Aorta (tissue), 5 donors: Measurements from ENCODE around the gene CDC45. TPM values are rescaled to one million over a fixed set of nuclear protein-coding genes. Genes with fewer than 3 reads are reported as not detected.
A peak's percentile ranks its signal among the peaks of the same experiment; 100 is the strongest.

Experiments used
- ATAC-seq: fragments of 200-7000 bp; cut with Tn5 transposase; one replicate; pipeline ENCODE4 v1.9.1; 2022; ENCODE audit warnings: moderate library complexity; ENCODE audit not compliant: low FRiP score
- DNase-seq, 2 donors: peaks; one replicate each; pipeline ENCODE4 v3.0.0-alpha.2; 2020
- H3K27ac ChIP-seq, 2 donors: one replicate each; pipeline ENCODE4 v1.5.1; 2013; ENCODE audit warnings: low read length in 2 of 2, mild to moderate bottlenecking in 2 of 2, moderate library complexity in 2 of 2, control low read depth in 1 of 2, inconsistent platforms in 1 of 2, low read depth in 1 of 2
- H3K27me3 ChIP-seq, 2 donors: one replicate each; pipeline ENCODE4 v1.6.1; 2013; ENCODE audit warnings: control low read depth in 1 of 2, low read length in 1 of 2, mild to moderate bottlenecking in 1 of 2, moderate library complexity in 1 of 2; ENCODE audit not compliant: insufficient read depth in 2 of 2, control insufficient read depth in 1 of 2
- H3K36me3 ChIP-seq, 2 donors: one replicate each; pipeline ENCODE4 v1.6.1; 2013; ENCODE audit warnings: control low read depth in 1 of 2, low read length in 1 of 2, mild to moderate bottlenecking in 1 of 2; ENCODE audit not compliant: insufficient read depth in 2 of 2, control insufficient read depth in 1 of 2
- H3K4me1 ChIP-seq, 2 donors: one replicate each; pipeline ENCODE4 v1.6.1; 2013; ENCODE audit warnings: low read length in 2 of 2, control low read depth in 1 of 2, mild to moderate bottlenecking in 1 of 2, moderate library complexity in 1 of 2; ENCODE audit not compliant: insufficient read depth in 2 of 2, control insufficient read depth in 1 of 2
- H3K4me3 ChIP-seq, 2 donors: one replicate each; pipeline ENCODE4 v1.5.1; 2013; ENCODE audit warnings: low read length in 2 of 2, control low read depth in 1 of 2, mild to moderate bottlenecking in 1 of 2
- H3K9me3 ChIP-seq: one replicate; pipeline ENCODE4 v1.6.1; 2013; ENCODE audit warnings: mild to moderate bottlenecking, low read length; ENCODE audit not compliant: control insufficient read depth
- WGBS, 2 donors: extraction: QIAGEN DNeasy Blood & Tissue Kit; methylation state at CpG; one replicate each; pipeline ENCODE4 v1.1.7; 2013; 5-methylcytosine and 5-hydroxymethylcytosine counted together
- intact Hi-C, 2 donors: fragments of 100-400 bp; cut with DNase I; formaldehyde crosslinking; loops; one replicate each; pipeline versions ENCODE4 v1.14.2 to v1.15.0; 2022
- long read RNA-seq, 2 donors: library from polyadenylated mRNA; unstranded; transcript quantifications; one replicate each; pipeline ENCODE4 v2.0.0, GENCODE V29; 2020 to 2021
- polyA plus RNA-seq, 2 donors: library from polyadenylated mRNA; stranded (reverse); fragments of 200-250 nt; gene quantifications; one replicate each; pipeline ENCODE4 v1.2.3, GENCODE V29; 2013
- total RNA-seq, 2 donors: library from RNA; stranded (reverse); fragmentation: NEBNext Ultra II Directional; extraction: Animal tissue kit (Norgen Biotek cat#: 25700); gene quantifications; one replicate each; pipeline ENCODE4 v1.2.1, GENCODE V29; 2021
- donor health status: healthy with polysubstance abuse.
- donor health status: Bipolar disorder and iron deficiency.
- donor health status: DM: no; HTN: no; CAD: no.
- donor health status: DM: no; HTN: no; CAD: no.
- donor health status: DM: yes; HTN: yes; CAD: no.

The CDC45 gene, protein sequence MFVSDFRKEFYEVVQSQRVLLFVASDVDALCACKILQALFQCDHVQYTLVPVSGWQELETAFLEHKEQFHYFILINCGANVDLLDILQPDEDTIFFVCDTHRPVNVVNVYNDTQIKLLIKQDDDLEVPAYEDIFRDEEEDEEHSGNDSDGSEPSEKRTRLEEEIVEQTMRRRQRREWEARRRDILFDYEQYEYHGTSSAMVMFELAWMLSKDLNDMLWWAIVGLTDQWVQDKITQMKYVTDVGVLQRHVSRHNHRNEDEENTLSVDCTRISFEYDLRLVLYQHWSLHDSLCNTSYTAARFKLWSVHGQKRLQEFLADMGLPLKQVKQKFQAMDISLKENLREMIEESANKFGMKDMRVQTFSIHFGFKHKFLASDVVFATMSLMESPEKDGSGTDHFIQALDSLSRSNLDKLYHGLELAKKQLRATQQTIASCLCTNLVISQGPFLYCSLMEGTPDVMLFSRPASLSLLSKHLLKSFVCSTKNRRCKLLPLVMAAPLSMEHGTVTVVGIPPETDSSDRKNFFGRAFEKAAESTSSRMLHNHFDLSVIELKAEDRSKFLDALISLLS
- total RNA-seq = 1 to 10 TPM in 1 of 2 donors, under 1 TPM in 1; 0.68 to 1.0 TPM
- polyA plus RNA-seq = 1 to 10 TPM in 1 of 2 donors, under 1 TPM in 1; 0.63 to 1.3 TPM
- long read RNA-seq, donor 1, transcript CDC45-201 (19 exons, 1,976 nt) = major isoform, 5 of 7 reads
- long read RNA-seq, donor 1, partial matches to known transcripts = 1 of 7 reads
- long read RNA-seq, donor 1, other reads (novel, unspliced or antisense) = 0 of 7 reads
- long read RNA-seq, donor 2, partial matches to known transcripts = 0 of 2 reads
- long read RNA-seq, donor 2, other reads (novel, unspliced or antisense) = 1 of 2 reads

DNA sequence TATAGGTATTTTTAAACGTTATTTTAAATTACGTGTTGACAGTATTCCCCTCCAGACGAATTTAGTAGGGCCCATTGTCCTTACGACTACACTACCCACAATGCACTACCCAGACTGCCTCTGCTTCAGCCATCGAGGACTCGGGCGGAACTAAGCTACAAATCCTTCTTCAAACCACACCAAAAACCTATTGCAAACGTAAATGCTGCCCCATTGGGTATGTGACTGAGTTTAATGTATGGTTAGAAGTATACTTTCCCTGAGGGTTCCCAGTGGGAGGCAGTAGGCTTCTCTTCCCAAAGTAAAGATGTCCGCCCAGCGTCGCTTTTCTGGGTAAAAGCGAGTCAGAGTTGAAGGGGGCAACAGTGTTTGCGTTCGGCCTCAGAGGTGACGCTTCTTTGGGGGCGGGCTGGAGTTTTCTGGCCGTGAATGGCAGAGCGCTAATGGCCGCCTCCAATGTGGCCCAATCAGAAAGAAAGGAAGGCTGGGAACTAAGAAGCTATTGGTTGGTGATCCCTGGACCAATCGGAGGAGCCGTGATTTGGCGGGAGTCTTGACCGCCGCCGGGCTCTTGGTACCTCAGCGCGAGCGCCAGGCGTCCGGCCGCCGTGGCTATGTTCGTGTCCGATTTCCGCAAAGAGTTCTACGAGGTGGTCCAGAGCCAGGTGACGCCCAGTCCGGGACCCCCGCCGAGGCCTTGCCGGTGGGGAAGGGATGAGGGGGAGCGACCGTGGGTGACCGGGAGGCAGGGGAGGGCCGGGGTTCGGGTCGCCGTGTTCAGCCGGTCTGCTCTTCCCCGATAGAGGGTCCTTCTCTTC lies at the start of gene CDC45:
CDC45 (plus strand) TSS at position 566 of the 818 bp plus-strand sequence; CDS start at position 615, 49 bp downstream.
- H3K9me3 ChIP-seq = no peaks in the 10 kb centered on the region
- no peaks in the 10 kb centered on the region for H3K36me3 ChIP-seq
- H3K4me1 ChIP-seq = no peaks in the 10 kb centered on the region
- H3K27me3 ChIP-seq = no peaks in the 10 kb centered on the region
- H3K27ac ChIP-seq = peak within 1 kb of the TSS; percentile 91 to 99
- H3K4me3 ChIP-seq = peak within 1 kb of the TSS; percentile 47 to 71
- WGBS, 2 donors = 0 to 1% methylated on average over 50 of the region's 50 CpGs
- intact Hi-C loops = loop anchor here (1.0 to 10.0 kb wide), 5 partner anchors 47 to 301 kb away; partner anchors contain the start of genes MRPL40 (in 2 of the 2), CLTCL1 (in 1 of the 2), HIRA (in 1 of the 2) and SEPTIN5 (in 1 of the 2)
- ATAC-seq (peak; percentile 98), DNase-seq (peak; percentile 97 to 98)

DNA sequence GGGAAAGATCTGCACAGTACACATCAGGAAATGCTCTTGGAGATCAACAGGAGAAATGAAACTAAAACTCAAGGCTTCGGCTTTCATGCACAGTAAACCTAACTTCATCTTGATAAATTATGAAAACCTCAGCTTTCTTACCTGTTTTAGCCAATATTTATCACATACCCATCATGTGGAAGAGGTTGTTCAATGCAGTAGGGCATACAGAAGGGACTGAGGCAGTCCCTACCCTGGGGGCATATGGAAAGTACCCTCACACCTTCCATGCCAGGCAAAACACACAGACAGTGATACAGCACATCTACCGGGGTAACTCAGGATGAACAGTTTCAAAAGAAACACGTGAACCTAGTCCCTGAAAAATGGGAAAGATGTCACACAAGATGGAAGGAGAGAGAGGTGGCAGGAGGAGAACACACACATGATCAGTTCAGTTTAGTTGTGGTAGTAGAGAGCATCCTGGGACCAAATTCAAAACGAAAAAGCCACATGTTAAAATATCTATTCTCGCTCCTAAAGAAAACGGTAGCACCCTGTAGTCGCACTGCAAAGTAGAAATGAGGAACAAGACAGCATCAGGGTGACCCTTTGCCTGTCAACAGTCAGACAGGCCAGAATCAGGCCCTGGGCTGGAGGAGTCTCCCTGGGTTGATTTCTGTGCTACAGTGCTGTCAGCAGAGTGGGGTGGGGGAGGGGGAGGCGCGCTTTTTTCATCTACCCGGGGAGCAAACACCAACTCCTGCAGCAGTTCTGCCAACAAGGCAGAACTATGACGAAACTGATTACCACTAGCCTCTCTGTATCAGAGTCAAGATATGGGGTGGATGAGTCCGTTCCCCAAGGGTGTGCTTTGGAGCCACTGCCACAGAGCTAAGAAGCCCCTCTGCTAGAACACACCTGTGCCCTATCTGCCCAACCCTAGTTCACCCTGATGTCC lies 49.5 kb upstream of the CDC45 start:
- no peak for ATAC-seq
- peak overlapping the region; percentile 98 for H3K4me3 ChIP-seq
- intact Hi-C loops = loop anchor here (5.0 to 10.0 kb wide), 3 partner anchors 47 to 285 kb away; partner anchors contain the start of genes CDC45 (in 1 of the 2), ESS2 (in 1 of the 2), SLC25A1 (in 1 of the 2) and UFD1 (in 1 of the 2)
- 19% methylated on average over 12 of the region's 12 CpGs for WGBS, 2 donors
- no peak overlapping the region for H3K27ac ChIP-seq
- H3K36me3 ChIP-seq = peaks cover 0 to 2% of the 10 kb centered on the region in 2 donors
- H3K4me1 ChIP-seq = no peaks in the 10 kb centered on the region
- no peaks in the 10 kb centered on the region for H3K27me3 ChIP-seq
- H3K9me3 ChIP-seq = no peaks in the 10 kb centered on the region
- DNase-seq = peak in 1 of 2 donors; percentile 56

DNA sequence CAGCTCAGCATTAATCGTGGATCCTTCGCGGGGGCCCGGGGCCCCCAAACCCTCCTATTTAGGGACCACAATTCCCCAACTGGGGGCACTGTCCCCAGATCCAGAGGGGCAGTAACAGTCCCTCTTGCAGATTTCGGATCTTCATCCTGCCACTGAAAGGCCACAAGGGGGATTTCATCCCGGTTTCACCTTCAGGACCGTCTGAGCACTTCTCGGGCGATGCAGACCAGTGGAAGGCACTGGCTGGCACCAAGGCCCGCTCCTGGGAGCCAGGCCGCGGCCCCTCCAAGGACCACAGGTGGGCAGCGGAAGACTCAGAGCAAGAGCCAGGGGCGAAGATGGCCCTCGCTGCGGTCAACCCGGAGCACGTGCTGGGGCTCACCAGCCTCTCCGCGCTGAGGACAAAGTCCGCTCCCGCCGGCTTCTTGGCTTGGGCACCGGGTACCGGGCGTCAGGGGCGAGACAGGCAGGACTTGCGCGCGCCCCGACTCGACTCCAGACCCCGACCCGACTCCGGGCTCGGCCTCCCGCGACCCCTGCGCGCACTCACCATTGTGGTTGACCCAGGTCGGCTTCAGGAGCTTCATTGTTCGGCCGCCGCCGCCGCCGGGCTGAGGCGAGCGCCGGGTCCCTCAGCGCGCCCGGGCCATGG lies 48.7 kb upstream of the CDC45 start:
- no peaks in the 10 kb centered on the region for H3K27me3 ChIP-seq
- peak overlapping the region in 1 of 2 donors; percentile 21 for H3K27ac ChIP-seq
- H3K4me1 ChIP-seq = no peaks in the 10 kb centered on the region
- WGBS, 2 donors = 0 to 1% methylated on average over 30 to 53 of the region's 53 CpGs
- intact Hi-C loops = loop anchor here (5.0 to 10.0 kb wide), 3 partner anchors 46 to 286 kb away; partner anchors contain the start of genes CDC45 (in 1 of the 2), ESS2 (in 1 of the 2), SLC25A1 (in 1 of the 2) and UFD1 (in 1 of the 2)
- ATAC-seq (no peak), DNase-seq (peak; percentile 61 to 80)
- peak overlapping the region; percentile 98 for H3K4me3 ChIP-seq
- H3K9me3 ChIP-seq = no peaks in the 10 kb centered on the region
- H3K36me3 ChIP-seq = peaks cover 0 to 2% of the 10 kb centered on the region in 2 donors

DNA sequence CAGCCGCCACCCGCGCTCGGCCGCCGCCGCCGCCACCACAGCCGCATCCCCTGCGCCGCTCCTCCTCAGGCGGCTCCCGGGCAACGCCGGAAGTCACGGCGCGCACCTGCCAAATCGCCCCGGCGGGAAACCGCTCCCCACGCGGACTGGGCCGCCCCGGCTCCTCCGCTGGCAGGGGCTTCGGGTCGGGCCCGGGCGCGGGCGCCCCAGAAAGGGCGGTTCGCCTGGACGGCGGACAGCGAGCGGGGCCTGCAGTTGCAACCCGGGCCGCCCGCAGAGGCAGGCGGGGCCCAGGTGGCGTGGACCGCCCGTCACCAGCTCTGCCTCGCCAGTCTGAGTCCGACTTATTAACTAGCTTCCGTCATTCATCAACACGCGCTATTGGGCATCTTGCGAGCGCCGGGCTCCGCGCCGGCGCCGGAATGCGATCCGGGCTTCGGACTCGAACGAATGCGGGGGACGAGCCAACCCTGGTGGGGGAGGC lies 48.0 kb upstream of the CDC45 start, which contains the start of gene HIRA:
HIRA (minus strand) TSS at position 85 of the 484 bp plus-strand sequence. CDS start 257 bp downstream, outside the sequence.
- peaks cover 0 to 2% of the 10 kb centered on the region in 2 donors for H3K36me3 ChIP-seq
- H3K4me3 ChIP-seq = peak within 1 kb of the TSS; percentile 98
- no peaks in the 10 kb centered on the region for H3K9me3 ChIP-seq
- H3K27me3 ChIP-seq = no peaks in the 10 kb centered on the region
- DNase-seq (peak; percentile 87 to 94), ATAC-seq (peak; percentile 91)
- intact Hi-C loops = loop anchor here (1.0 to 10.0 kb wide), 6 partner anchors 16 to 287 kb away; partner anchors contain the start of genes CDC45 (in 2 of the 2), SLC25A1 (in 2 of the 2), UFD1 (in 2 of the 2) and C22orf39 (in 1 of the 2)
- WGBS, 2 donors = 0% methylated on average over 46 to 66 of the region's 66 CpGs
- no peaks in the 10 kb centered on the region for H3K4me1 ChIP-seq
- H3K27ac ChIP-seq = peak within 1 kb of the TSS; percentile 30 to 89

DNA sequence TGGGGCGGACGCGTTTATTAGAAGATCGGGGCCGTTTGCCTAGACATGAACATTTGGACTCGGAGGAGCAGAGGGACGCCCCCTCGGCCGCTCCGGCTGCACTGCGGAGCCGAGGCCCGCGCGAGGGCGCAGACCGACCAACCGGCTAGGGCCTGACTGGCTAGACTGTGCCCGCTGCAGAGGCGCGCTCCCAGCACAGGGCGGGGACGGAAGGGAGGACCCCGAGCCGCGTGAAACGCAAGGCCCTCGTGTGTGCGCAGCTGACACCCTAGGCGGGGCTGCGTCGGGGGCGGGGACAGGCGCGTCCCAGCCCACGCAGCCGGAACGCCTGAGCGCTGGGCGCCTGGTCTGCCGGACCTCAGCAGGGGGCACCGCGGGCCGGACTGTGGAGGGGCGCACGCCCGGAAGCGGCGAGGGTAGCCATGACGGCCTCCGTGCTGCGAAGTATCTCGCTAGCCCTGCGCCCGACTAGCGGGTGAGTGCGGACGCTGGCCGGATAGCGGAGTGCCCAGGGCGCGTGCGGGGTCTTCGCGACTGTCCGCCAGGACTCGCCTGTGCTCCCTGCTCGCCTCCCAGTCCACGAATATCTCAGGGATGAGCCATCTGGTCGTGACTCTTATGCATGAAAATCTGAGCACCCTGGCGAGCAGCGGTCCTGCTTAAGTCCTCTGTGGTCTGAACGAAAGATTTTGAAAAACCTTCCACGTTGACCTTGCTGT lies 47.4 kb upstream of the CDC45 start, which contains the start of gene MRPL40:
MRPL40 (plus strand) TSS at position 413 of the 719 bp plus-strand sequence; CDS start at position 423, 10 bp downstream.
- H3K4me3 ChIP-seq = peak within 1 kb of the TSS; percentile 98
- no peaks in the 10 kb centered on the region for H3K27me3 ChIP-seq
- intact Hi-C loops = loop anchor here (1.0 to 10.0 kb wide), 6 partner anchors 15 to 287 kb away; partner anchors contain the start of genes CDC45 (in 2 of the 2), SLC25A1 (in 2 of the 2), UFD1 (in 2 of the 2) and C22orf39 (in 1 of the 2)
- peak; percentile 97 for DNase-seq
- no peaks in the 10 kb centered on the region for H3K9me3 ChIP-seq
- H3K36me3 ChIP-seq = peaks cover 0 to 2% of the 10 kb centered on the region in 2 donors
- peak within 1 kb of the TSS; percentile 30 to 89 for H3K27ac ChIP-seq
- WGBS, 2 donors = 0% methylated on average over 67 to 74 of the region's 74 CpGs
- ATAC-seq = peak; percentile 99
- no peaks in the 10 kb centered on the region for H3K4me1 ChIP-seq

DNA sequence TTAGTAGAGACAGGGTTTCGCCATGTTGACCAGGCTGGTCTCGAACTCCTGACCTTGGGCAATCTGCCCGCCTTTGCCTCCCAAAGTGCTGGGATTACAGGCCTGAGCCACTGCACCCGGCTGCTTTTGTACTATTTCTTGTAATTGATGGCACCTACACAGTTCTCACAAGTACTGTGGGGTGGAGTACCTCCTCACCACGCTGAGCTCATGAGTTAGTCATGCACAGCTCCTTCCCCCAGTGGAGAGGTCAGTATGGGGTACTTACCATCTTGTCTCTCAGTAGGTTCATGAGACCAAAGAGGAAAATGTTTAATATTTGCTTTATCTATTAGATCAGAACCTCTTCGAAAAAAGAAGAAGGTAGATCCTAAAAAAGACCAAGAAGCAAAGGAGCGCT lies 45.3 kb upstream of the CDC45 start:
- intact Hi-C loops = loop anchor here (5.0 to 10.0 kb wide), 3 partner anchors 43 to 290 kb away; partner anchors contain the start of genes CDC45 (in 1 of the 2), ESS2 (in 1 of the 2), SLC25A1 (in 1 of the 2) and UFD1 (in 1 of the 2)
- WGBS, 2 donors = 95 to 96% methylated on average over 7 of the region's 7 CpGs

More for the DNA sequence above, 45.3 kb upstream of the CDC45 start:
- Histone ChIP-seq H3K9me3 (no peaks in the 10 kb centered on the region), H3K27me3 (no peaks in the 10 kb centered on the region), H3K4me3 (no peak overlapping the region), H3K27ac (no peak overlapping the region), H3K36me3 (peaks cover 0 to 2% of the 10 kb centered on the region in 2 donors), H3K4me1 (no peaks in the 10 kb centered on the region)
- DNase-seq = no peak
- ATAC-seq = no peak
